Measurements from ENCODE around the gene EBLN2.

Gene EBLN2

DNA sequence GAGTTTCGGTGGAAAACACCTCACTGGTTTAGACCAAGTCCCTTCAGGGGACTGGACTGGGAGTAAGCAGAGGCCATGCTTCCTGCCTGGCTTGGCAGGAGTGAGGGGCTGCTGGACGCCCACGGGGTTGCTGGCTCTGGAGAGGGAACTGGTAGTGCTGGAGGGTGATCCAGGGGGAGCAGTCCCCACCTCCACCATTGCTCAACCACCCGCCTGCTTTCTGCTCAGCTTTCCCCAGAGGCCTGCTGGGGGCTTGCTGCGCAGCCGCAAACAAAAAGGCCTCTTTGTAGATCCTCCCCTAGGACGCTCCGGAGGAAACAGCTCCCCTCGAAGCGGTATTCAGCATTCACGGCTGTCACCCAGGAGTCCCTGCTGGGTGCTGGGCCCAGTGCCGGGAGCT lies 33.5 kb downstream of the EBLN2 start:
- no peak for DNase-seq (ENCODE audit: extremely low spot score)
- TF ChIP-seq, protein P1, sequence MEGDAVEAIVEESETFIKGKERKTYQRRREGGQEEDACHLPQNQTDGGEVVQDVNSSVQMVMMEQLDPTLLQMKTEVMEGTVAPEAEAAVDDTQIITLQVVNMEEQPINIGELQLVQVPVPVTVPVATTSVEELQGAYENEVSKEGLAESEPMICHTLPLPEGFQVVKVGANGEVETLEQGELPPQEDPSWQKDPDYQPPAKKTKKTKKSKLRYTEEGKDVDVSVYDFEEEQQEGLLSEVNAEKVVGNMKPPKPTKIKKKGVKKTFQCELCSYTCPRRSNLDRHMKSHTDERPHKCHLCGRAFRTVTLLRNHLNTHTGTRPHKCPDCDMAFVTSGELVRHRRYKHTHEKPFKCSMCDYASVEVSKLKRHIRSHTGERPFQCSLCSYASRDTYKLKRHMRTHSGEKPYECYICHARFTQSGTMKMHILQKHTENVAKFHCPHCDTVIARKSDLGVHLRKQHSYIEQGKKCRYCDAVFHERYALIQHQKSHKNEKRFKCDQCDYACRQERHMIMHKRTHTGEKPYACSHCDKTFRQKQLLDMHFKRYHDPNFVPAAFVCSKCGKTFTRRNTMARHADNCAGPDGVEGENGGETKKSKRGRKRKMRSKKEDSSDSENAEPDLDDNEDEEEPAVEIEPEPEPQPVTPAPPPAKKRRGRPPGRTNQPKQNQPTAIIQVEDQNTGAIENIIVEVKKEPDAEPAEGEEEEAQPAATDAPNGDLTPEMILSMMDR (IDR thresholded peaks at IDR 0.05; ENCODE audit: control extremely low read depth, extremely low read depth, low read depth, missing control alignments) = no peak
- POLR2A ChIA-PET = interaction anchor here (0.6 kb wide), 1 partner anchor 347 kb away, joined by 6 read pairs; no protein-coding TSS in a partner anchor
- CTCF ChIA-PET = interaction anchor here (0.7 to 11.3 kb wide), 5 partner anchors 8 to 413 kb away, joined by 3 to 139 read pairs (median 5); no protein-coding TSS in a partner anchor

GRCh38 chr3:73096169-73096568 lies 34.7 kb downstream of the EBLN2 start:
- TF ChIP-seq, protein P1 (IDR thresholded peaks at IDR 0.05; ENCODE audit: control extremely low read depth, extremely low read depth, low read depth, missing control alignments) = no peak
- no peak for DNase-seq (ENCODE audit: extremely low spot score)
- POLR2A ChIA-PET = no interaction called here
- CTCF ChIA-PET = interaction anchor here (1.5 to 11.3 kb wide), 3 partner anchors 9 to 406 kb away, joined by 5 to 139 read pairs (median 29); no protein-coding TSS in a partner anchor

DNA sequence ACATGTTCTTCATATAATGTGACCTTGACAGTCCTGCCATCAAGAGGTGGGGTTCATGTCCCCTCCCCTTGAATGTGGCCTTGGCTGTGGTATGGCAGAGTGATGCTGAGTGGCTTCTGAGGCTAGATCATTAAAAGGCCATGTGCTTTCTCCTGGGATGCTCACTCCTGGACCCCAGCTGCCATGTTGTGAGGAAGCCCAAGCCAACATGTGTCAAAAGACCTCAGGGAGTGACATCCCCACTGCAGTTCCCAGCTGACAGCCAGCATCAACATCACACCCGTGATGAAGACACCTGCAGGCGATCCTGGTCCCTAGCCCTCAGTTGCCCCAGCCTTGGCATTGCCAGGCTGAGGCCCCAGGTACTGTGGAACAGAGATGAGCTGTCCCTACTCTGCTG lies 36.6 kb downstream of the EBLN2 start:
- no peak for DNase-seq (ENCODE audit: extremely low spot score)
- TF ChIP-seq, protein P1 (IDR thresholded peaks at IDR 0.05; ENCODE audit: control extremely low read depth, extremely low read depth, low read depth, missing control alignments) = no peak
- ChIA-PET CTCF (interaction anchor here (1.1 to 11.3 kb wide), 5 partner anchors 9 to 410 kb away, joined by 3 to 139 read pairs (median 4); no protein-coding TSS in a partner anchor), POLR2A (no interaction called here)

- no peak for DNase-seq (ENCODE audit: extremely low spot score)
- TF ChIP-seq, protein P1 (IDR thresholded peaks at IDR 0.05; ENCODE audit: control extremely low read depth, extremely low read depth, low read depth, missing control alignments) = no peak
- POLR2A ChIA-PET = no interaction called here
- CTCF ChIA-PET = interaction anchor here (1.1 to 11.3 kb wide), 5 partner anchors 8 to 409 kb away, joined by 3 to 139 read pairs (median 4); no protein-coding TSS in a partner anchor
These were observed 37.4 kb downstream of the EBLN2 start for GRCh38 chr3:73098873-73099272.

DNA sequence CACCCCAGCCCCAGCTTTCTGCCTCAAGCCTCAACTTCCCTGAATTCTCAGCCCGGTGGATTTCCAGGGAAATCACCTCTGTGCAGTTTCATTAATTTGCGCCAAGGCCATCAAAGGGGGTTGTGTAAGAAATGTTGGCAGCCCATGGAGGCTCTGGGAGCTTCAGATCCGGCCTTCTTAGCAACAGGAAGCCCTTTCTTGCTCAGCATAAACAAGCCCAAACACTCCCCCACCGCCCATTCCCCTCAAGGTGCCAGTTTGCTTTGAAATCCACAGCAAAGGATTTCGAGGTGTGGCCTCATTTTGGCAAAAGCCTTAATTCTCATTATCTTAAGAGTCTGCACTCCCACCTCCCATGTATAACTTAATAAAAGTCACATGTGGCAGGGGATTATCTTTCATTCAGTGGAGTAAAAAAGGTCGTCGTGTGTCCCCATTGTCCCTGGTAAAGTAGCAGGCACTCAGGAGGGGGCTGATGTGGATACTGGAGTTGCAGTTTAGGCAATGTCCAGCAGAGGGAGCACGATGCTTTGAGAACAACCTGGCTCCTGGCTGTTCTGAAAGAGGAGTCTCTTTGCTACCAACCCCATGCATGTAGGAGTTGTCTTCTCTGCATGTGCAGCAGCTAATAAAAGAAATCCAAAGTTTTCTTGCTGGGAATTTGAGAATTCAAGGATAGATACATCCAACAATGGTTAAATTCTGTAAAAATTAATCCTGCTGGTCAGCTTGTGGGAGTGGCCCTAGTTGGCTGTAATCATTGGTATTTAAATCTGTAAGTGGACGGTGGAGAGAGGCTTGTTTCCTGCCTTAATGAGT lies 39.5 kb downstream of the EBLN2 start:
- CTCF ChIA-PET = interaction anchor here (0.9 to 11.3 kb wide), 15 partner anchors 8 to 407 kb away, joined by 3 to 139 read pairs (median 5); no protein-coding TSS in a partner anchor
- POLR2A ChIA-PET = no interaction called here
- TF ChIP-seq, protein P1 (IDR thresholded peaks at IDR 0.05; ENCODE audit: control extremely low read depth, extremely low read depth, low read depth, missing control alignments) = peak; percentile 90
- DNase-seq (ENCODE audit: extremely low spot score) = peak; percentile 88

- CTCF ChIA-PET = interaction anchor here (1.0 to 11.3 kb wide), 8 partner anchors 11 to 406 kb away, joined by 3 to 139 read pairs (median 6); no protein-coding TSS in a partner anchor
- DNase-seq (ENCODE audit: extremely low spot score) = no peak
- POLR2A ChIA-PET = no interaction called here
- TF ChIP-seq, protein P1 (IDR thresholded peaks at IDR 0.05; ENCODE audit: control extremely low read depth, extremely low read depth, low read depth, missing control alignments) = no peak
These were observed 40.4 kb downstream of the EBLN2 start for GRCh38 chr3:73101881-73102280.

Data from GM10248 (cell line).